Measurements from ENCODE around the gene GGA2.
"Not testable (repeated sequence)": the region's sequence is repeated elsewhere in the genome, so short reads cannot be mapped to it uniquely, and the experiment has no call there.

Gene GGA2

GRCh38 chr16:23523876-23524385 lies 13.6 kb upstream of the GGA2 start:
- no peak for DNase-seq

- DNase-seq: no peak
These were observed 13.0 kb upstream of the GGA2 start for GRCh38 chr16:23523321-23523720.

GRCh38 chr16:23521965-23522364 lies 11.7 kb upstream of the GGA2 start:
- no peak for DNase-seq

- DNase-seq: no peak
These were observed 10.9 kb upstream of the GGA2 start for GRCh38 chr16:23521037-23521743.

GRCh38 chr16:23520500-23520899 lies 10.2 kb upstream of the GGA2 start:
- DNase-seq: no peak

- no peak for DNase-seq
These were observed 9.0 kb upstream of the GGA2 start for GRCh38 chr16:23519282-23519681.

GRCh38 chr16:23518435-23518891 lies 8.2 kb upstream of the GGA2 start:
- no peak for DNase-seq

GRCh38 chr16:23516366-23517137 lies 6.3 kb upstream of the GGA2 start:
- DNase-seq: no peak

GRCh38 chr16:23515881-23516280 lies 5.6 kb upstream of the GGA2 start:
- DNase-seq: no peak

GRCh38 chr16:23514381-23515152 lies 4.3 kb upstream of the GGA2 start:
- no peak for DNase-seq

GRCh38 chr16:23512168-23512695 lies 1.9 kb upstream of the GGA2 start:
- DNase-seq: no peak

- no peak for DNase-seq
These were observed 1.4 kb upstream of the GGA2 start for GRCh38 chr16:23511731-23512130.

GRCh38 chr16:23510915-23511270 lies 599 bp upstream of the GGA2 start:
- not testable (repeated sequence) for DNase-seq

GRCh38 chr16:23509782-23510163 lies 521 bp downstream of the GGA2 start:
- peak; percentile 30 for DNase-seq

GRCh38 chr16:23509441-23509754 lies 896 bp downstream of the GGA2 start:
- no peak for DNase-seq

GRCh38 chr16:23508589-23509440 lies 1.5 kb downstream of the GGA2 start:
- DNase-seq: no peak

GRCh38 chr16:23506606-23506994 lies 3.7 kb downstream of the GGA2 start:
- DNase-seq: no peak

GRCh38 chr16:23505671-23506605 lies 4.4 kb downstream of the GGA2 start:
- DNase-seq: no peak

GRCh38 chr16:23505180-23505665 lies 5.1 kb downstream of the GGA2 start:
- DNase-seq: no peak

GRCh38 chr16:23504453-23505179 lies 5.7 kb downstream of the GGA2 start:
- DNase-seq: peak; percentile 90
